Panc1 (cell line): Measurements from ENCODE around the gene GNS. TPM values are rescaled to one million over a fixed set of nuclear protein-coding genes. Genes with fewer than 3 reads are reported as not detected.

ENCODE experiments used
- ATAC-seq: fragments of 200-7000 bp; cut with Tn5 transposase; 2 replicates; pipeline ENCODE4 v1.9.1; 2020; ENCODE audit warnings: mild to moderate bottlenecking, moderate library complexity
- BruUV-seq: library from RNA; stranded (reverse); fragments of 400-500 nt; replicated peaks from 2 replicates; lab custom pipeline; 2021; lab: Mats Ljungman, UMichigan
- CTCF ChIA-PET: fragments of 300-600 bp; sonication (Branson Sonifier 250); formaldehyde crosslinking; loops from one replicate; lab custom pipeline; 2022; ENCODE audit warnings: antibody characterized with exemption; lab: Charles Lee
- POLR2A ChIA-PET: fragments of 300-600 bp; sonication (Branson Sonifier 250); formaldehyde crosslinking; loops from one replicate; lab custom pipeline; 2022; ENCODE audit warnings: antibody characterized with exemption; lab: Charles Lee
- DNase-seq: peaks from one replicate; pipeline ENCODE4 v3.0.0-alpha.2; 2010; ENCODE audit warnings: low read depth, low spot score
- H3K27ac ChIP-seq: 2 replicates; pipeline ENCODE4 v1.5.1; 2011; ENCODE audit warnings: mild to moderate bottlenecking, low read length, inconsistent platforms
- H3K27me3 ChIP-seq: fragments of 200-500 bp; sonication (Bioruptor generic); 2 replicates; pipeline ENCODE4 v1.6.0; 2014; ENCODE audit warnings: low read length, inconsistent platforms; ENCODE audit not compliant: control insufficient read depth, insufficient read depth
- H3K36me3 ChIP-seq: fragments of 200-500 bp; sonication (Bioruptor generic); 2 replicates; pipeline ENCODE4 v1.5.1; 2014; ENCODE audit warnings: inconsistent platforms, mild to moderate bottlenecking, low read length, moderate library complexity; ENCODE audit not compliant: control insufficient read depth, insufficient read depth
- H3K4me1 ChIP-seq: 2 replicates; pipeline ENCODE4 v1.5.1; 2011; ENCODE audit warnings: inconsistent platforms, mild to moderate bottlenecking, low read length, moderate library complexity; ENCODE audit not compliant: control insufficient read depth, insufficient read depth
- H3K4me3 ChIP-seq, 2 experiments: 2 replicates each; pipeline ENCODE4 v1.5.1; 2011 to 2012; ENCODE audit warnings: low read depth in 2 of 2, low read length in 2 of 2, mild to moderate bottlenecking in 2 of 2, inconsistent platforms in 1 of 2, moderate library complexity in 1 of 2
- H3K9me3 ChIP-seq: fragments of 200-500 bp; sonication (Bioruptor generic); 2 replicates; pipeline ENCODE4 v1.5.1; 2014; ENCODE audit warnings: low read depth, mild to moderate bottlenecking, inconsistent platforms, low read length, moderate library complexity; ENCODE audit not compliant: control insufficient read depth, insufficient read depth
- CTCF ChIP-seq: fragments of 450-650 bp; IDR thresholded peaks from 2 replicates; pipeline ENCODE4 v1.5.1; 2017; ENCODE audit warnings: mild to moderate bottlenecking
- POLR2AphosphoS5 ChIP-seq: IDR thresholded peaks from 2 replicates; pipeline ENCODE4 v1.6.1; 2012; ENCODE audit warnings: mild to moderate bottlenecking, low read depth, low read length, moderate library complexity
- REST ChIP-seq, 2 experiments: IDR thresholded peaks; 2 replicates each; pipeline ENCODE4 v1.6.1; 2011 to 2012; ENCODE audit warnings: low read depth in 2 of 2, control low read depth in 1 of 2, low read length in 1 of 2, mild to moderate bottlenecking in 1 of 2, moderate library complexity in 1 of 2; ENCODE audit not compliant: insufficient read depth in 1 of 2
- SIN3A ChIP-seq: IDR thresholded peaks from 2 replicates; pipeline ENCODE4 v1.6.1; 2012; ENCODE audit warnings: low read depth, mild to moderate bottlenecking, low read length, moderate library complexity, borderline replicate concordance; ENCODE audit not compliant: insufficient read depth
- TCF7L2 ChIP-seq: IDR thresholded peaks from 2 replicates; pipeline ENCODE4 v1.6.1; 2011; ENCODE audit warnings: mild to moderate bottlenecking, low read depth, low read length, inconsistent platforms
- in situ Hi-C: cut with HindIII; loops from 2 replicates; pipeline ENCODE4 v1.10.0; 2016; ENCODE audit warnings: low sequenced_read_pairs, low pct_unique_long_range_greater_than_20kb
- intact Hi-C: fragments of 100-400 bp; cut with micrococcal nuclease; formaldehyde crosslinking; loops from one replicate; pipeline ENCODE4 v1.10.0; 2022; ENCODE audit not compliant: unreplicated experiment
- total RNA-seq: library from RNA; stranded (reverse); gene quantifications from one replicate; pipeline ENCODE4 v1.2.1, GENCODE V29; 2021; ENCODE audit not compliant: unreplicated experiment

GNS gene
- total RNA-seq, 1 experiment from 2014 or later, result 117 TPM

GRCh38 chr12:64744422-64745258 is 14.6 kb downstream of the GNS start:
- intact Hi-C loops, result no loop called here
- ChIA-PET POLR2A (no interaction called here), CTCF (interaction anchor here (0.5 kb wide), 1 partner anchor 130 kb away, joined by 4 read pairs; no protein-coding TSS in a partner anchor)
- in situ Hi-C loops, result no loop called here
- H3K4me1 ChIP-seq, result peaks cover 2% of the 10 kb centered on the region; the same call in 1 of the 2 replicates
- H3K27ac ChIP-seq, result no peak overlapping the region
- BruUV-seq, result no TSS peak
- no peak overlapping the region for H3K4me3 ChIP-seq
- no peaks in the 10 kb centered on the region for H3K27me3 ChIP-seq
- H3K9me3 ChIP-seq, result no peaks in the 10 kb centered on the region
- H3K36me3 ChIP-seq, result peaks cover 11% of the 10 kb centered on the region; the same call in 1 of the 2 replicates
- no peak for ATAC-seq
- no peak for DNase-seq
- TF ChIP-seq TCF7L2, result no peak
- no peak for TF ChIP-seq POLR2AphosphoS5

GRCh38 chr12:64743206-64743605 is 16.0 kb downstream of the GNS start:
- Histone ChIP-seq H3K4me1 (peaks cover 2% of the 10 kb centered on the region; the same call in 1 of the 2 replicates), H3K4me3 (no peak overlapping the region), H3K27ac (no peak overlapping the region), H3K9me3 (no peaks in the 10 kb centered on the region), H3K36me3 (peaks cover 11% of the 10 kb centered on the region; the same call in 1 of the 2 replicates), H3K27me3 (no peaks in the 10 kb centered on the region)
- BruUV-seq, result no TSS peak
- ATAC-seq, result no peak
- CTCF ChIA-PET, result no interaction called here
- in situ Hi-C loops, result no loop called here
- no peak for DNase-seq
- TF ChIP-seq CTCF (no peak), POLR2AphosphoS5 (no peak), REST (IDR thresholded peaks at IDR 0.05; ENCODE audit: insufficient read depth in 1 of 2, low read depth in 2 of 2, low read length in 1 of 2) (no peak), SIN3A (no peak), TCF7L2 (no peak)
- intact Hi-C loops, result no loop called here
- POLR2A ChIA-PET, result no interaction called here

- intact Hi-C loops, result no loop called here
- TF ChIP-seq REST (IDR thresholded peaks at IDR 0.05; ENCODE audit: insufficient read depth in 1 of 2, low read depth in 2 of 2, low read length in 1 of 2) (no peak), TCF7L2 (no peak), POLR2AphosphoS5 (no peak), CTCF (no peak), SIN3A (no peak)
- Histone ChIP-seq H3K4me1 (peaks cover 2% of the 10 kb centered on the region; the same call in 1 of the 2 replicates), H3K36me3 (peaks cover 11% of the 10 kb centered on the region; the same call in 1 of the 2 replicates), H3K27ac (no peak overlapping the region), H3K27me3 (no peaks in the 10 kb centered on the region), H3K4me3 (no peak overlapping the region), H3K9me3 (no peaks in the 10 kb centered on the region)
- no peak for DNase-seq
- CTCF ChIA-PET, result no interaction called here
- in situ Hi-C loops, result no loop called here
- ATAC-seq, result no peak
- POLR2A ChIA-PET, result interaction anchor here (0.5 kb wide), 1 partner anchor 75 kb away, joined by 6 read pairs; no protein-coding TSS in a partner anchor
- BruUV-seq, result no TSS peak
Observed at GRCh38 chr12:64742416-64742815, 16.8 kb downstream of the GNS start.
